ENCODE measurements around the gene PRKCE. TPM values are rescaled to one million over a fixed set of nuclear protein-coding genes. Genes with fewer than 3 reads are reported as not detected.
"Not testable (repeated sequence)": the region's sequence is repeated elsewhere in the genome, so short reads cannot be mapped to it uniquely, and the experiment has no call there.

Gene PRKCE
- polyA plus RNA-seq, 3 donors: 8.3 to 9.2 (median 8.7) TPM

DNA sequence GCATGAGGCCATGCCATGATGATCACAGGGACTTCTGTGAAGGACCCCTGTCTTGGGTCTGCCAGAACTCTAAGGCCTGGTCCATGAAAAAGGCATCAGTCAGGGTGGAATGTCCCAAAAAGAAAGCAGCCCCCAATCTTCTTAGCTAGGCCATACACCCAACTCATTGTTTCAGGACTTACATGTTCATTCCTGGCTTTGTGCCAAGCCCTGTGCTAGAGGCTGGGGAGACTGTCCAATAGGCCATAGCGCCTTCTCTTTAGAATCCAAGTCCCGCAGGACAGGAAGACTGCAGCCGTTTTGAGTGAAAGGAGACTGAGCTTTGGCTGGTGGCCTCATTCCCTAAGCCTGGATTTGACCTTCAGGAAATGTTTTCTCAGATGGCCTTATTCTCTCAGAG lies 247.3 kb downstream of the PRKCE start:
- no peak for DNase-seq (ENCODE audit: low read depth in 3 of 3, low spot score in 2 of 3)

DNA sequence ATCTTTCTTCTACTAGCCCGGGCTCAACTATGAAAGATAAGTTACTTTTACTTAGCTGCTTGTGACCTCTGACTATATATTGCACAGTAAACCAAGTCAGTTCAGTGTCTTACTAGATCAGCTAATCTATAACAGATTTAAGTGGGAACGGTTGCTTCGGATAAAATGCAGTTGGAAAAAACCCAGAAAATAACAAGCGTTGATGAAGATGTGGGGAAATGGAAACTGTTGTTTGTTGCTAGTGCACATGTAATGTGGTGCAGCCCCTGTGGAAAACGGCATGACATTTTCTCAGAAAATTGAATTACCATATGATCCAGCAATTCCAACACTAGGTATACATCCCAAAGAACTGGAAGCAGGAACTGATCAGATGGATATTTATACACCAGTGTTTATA lies 248.5 kb downstream of the PRKCE start:
- no peak for DNase-seq (ENCODE audit: low read depth in 3 of 3, low spot score in 2 of 3)

DNA sequence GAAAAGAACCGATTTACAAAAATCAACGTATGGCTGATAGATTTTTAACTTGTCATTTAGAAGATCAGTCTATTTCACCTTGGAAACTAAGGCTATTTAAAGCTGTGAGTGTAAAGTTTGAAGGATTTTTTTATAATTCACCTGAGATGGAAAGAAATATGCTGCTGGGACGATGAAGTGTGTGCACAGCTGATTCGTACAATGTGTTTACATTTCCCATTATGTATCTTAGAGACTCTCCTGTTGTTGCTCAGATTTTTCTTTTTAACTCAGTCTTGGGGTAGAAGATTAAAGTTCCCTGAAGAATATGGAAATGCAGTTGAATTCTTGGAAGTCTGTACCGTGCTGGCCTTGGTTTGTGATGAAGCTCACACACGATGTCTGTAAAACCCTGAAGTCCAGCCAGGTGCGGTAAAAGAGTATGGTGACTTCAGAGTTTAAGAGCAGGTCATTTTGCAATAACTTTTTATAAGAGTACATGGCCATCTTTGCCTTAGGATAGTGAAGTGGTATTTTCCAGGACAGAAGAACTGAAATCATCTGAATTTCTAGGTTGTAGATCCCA lies 250.1 kb downstream of the PRKCE start:
- DNase-seq (ENCODE audit: low read depth in 3 of 3, low spot score in 2 of 3): no peak

DNA sequence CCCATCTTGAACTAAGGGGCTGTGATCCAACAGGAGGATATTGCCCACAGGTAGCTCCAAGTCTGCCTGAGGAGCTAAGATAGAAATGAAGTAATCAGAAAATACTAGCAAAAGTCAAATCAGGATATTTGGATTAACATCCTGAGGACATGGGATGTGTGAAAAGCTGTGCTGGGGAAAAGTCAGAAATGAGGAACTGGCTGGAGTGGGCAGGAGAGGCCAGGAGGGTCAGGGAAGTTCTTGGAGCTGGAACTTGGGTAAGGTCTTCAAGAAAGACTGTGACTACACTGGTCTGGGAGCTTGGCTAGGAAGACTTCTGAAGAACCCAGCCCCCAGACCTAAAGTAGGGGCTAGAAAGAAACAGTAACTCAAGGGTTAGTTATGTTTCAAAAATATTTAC lies 250.9 kb downstream of the PRKCE start:
- no peak for DNase-seq (ENCODE audit: low read depth in 3 of 3, low spot score in 2 of 3)

DNA sequence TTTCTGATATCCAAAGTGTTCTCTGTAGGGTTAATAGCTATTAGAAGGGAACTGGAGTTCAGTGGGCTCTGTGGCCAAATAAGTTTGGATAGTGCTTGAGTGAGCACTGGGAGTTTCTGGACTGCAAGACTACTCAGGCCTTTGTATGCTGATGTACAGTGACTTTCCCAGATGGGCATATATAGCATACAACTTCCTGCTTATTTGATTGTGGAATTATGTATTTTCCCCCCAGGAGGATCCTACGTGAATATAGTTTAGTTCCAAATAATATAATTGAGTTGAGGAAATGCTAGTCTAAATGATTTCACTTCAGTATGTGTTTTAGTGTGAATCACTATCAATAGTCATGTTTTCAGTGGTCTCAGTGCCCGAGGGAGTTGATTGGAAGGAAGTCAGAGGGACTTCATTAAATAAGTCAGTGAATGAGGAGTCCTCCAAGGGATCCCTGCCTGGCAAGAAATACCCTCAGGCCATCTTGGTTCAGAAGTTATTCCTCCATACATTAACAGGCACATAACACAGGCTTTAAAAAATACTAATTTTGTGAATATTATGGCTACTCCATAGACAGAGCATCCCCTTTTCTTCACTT lies 251.4 kb downstream of the PRKCE start:
- DNase-seq (ENCODE audit: low read depth in 3 of 3, low spot score in 2 of 3): no peak

DNA sequence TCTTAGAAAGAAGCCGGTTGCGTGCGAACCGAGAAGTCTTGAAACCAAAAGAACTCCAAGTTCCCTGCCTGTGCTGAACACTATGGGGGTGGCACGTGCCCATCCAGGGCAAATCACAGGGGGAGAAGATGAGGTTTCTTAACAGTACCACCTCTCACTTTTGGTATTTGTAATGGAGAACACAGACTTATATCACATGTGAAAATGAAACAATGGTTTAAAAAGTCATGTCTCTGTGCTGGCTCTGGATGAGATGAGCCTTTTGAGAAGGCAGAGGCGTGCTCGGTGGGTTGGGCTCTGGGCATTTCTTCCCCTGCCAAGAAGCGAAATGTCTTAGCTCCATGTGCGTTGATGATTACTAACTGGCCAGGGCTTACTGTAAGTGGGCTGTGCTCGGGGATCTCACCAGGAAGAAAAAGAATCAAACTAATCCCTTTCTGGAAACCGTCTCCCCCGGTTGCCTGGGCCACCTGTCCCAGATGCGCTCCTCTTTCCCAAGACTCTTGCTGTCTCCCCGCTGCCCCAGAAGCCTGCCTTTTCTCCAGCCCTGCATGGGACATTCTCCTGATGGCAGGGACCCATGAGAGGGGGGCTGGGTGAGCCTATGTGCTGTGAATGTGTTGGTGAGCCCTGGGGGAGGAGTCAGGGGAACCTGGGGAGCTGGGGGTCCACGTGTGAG lies 252.9 kb downstream of the PRKCE start:
- no peak for DNase-seq (ENCODE audit: low read depth in 3 of 3, low spot score in 2 of 3)

DNA sequence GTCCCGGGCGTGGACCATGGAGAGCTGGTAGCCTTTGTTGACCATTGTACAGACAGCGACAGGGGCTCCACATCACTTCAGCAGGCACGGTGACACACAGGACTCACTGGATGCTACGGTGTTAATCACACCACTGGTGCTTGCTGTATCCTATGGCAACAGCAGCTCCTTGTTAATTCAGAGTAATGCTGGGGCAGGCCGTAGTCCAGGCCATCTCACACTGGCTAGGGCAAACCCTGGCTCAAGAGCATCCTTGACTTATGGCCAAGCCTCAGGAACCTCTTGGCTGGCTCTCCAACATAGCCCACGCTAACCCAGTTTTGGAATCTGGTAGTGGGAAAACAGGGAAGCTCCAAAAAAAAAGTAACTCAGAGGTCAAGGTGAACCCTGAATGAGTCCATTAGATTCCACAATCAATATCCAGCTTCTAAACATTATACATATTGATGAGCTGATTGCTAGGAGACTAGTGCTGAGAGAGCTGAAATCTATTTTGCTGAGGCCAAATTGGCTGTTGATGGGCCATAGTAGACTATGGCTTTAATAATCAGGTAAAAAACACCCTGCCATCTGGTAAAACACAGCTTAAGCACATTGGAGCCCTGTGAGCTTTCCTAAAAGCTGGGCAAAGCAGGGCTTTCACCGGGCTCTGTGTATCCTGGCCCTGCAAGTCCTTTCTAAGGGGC lies 253.6 kb downstream of the PRKCE start:
- no peak for DNase-seq (ENCODE audit: low read depth in 3 of 3, low spot score in 2 of 3)

DNA sequence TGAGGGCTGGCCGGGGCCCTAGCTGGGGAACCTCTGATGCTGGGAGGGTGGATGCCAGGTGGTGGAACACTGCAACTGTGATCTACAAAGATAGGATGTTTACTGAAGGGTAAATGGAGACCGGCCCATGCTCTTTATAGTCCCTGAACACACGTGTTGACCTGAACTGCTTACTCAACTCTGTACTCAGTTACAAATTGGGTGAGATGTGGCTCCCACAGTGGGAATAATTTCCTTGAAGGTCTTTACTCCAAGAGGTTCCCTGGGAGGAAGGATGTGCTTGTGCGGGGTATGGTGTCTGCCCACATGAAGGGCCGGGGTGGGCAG lies 254.1 kb downstream of the PRKCE start:
- no peak for DNase-seq (ENCODE audit: low read depth in 3 of 3, low spot score in 2 of 3)

DNA sequence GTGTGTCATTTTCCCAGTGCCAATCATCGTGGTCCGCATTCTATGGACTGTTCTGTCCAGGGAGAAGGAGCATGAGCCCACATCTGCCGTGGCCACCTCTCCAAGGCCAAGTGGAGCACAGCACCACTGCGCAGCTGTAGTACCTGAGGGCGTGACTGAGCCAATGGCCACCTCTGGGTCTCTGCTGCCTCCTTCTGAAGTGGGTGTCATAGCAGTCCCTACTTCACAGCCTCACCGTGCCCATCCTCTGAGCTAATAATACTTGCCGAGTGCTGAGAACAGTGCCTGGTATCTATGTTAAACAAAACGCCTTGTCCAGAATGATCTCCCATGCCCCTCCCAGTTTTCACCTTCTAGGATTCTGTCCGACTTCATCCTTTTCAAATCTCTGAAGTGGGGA lies 256.1 kb downstream of the PRKCE start:
- no peak for DNase-seq (ENCODE audit: low read depth in 3 of 3, low spot score in 2 of 3)

DNA sequence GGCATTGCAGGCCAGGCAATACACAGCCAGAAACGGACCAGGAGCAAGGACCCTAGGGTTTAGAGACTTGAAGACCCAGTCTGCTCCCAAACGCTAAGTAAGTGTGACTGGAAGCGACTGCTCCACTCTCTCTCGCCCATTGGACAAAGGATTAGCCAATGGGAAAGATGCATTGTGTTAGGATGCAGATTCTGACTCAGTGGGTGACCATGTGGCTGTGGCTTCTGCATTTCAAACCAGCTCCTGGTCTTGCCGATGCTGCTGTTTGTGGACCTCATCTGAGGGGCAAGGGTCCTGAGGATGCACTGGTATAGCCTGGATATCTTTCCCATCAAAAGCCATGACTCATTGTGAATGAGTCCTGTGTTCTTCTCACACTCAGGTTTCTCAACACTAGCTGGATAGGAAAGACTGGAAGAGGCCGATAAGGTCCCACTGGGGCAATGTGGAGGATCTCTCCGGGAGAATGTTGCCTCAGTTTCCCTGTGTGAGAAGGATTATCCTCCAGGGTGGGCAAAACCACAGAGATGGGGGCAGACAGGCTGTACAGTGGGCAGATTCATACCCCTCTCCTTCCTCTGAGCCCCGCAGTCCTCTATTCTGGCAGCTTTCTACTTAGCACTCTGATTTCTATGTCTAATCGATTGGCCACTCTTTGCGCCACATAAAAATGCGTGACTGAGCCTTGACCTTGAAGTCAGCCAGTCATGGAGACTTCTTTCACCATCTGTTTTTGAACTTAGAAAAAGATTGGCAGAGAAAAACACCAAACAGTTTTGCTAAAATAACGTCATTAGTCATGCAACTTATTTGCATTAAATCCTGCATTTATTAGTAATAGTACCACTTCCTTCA lies 257.1 kb downstream of the PRKCE start:
- DNase-seq (ENCODE audit: low read depth in 3 of 3, low spot score in 2 of 3): no peak

DNA sequence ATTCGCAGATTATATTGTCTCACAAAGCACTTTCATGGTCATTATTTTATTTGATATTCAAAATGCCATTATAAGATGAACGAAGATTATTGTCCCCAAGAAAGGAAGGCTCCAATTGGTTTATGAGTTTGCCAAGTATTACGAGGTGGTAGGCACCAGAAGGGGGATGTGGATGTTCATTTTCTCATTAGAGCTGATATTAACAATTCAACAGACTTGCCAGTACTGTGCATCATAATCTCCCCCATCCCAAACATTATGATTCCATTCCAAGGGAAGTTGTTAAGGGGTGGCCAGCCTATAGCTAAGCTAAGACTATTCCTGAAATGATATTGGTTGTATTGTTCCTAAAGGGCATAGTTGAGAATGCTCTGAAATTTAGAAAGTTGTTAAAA lies 257.7 kb downstream of the PRKCE start:
- DNase-seq (ENCODE audit: low read depth in 3 of 3, low spot score in 2 of 3): no peak

DNA sequence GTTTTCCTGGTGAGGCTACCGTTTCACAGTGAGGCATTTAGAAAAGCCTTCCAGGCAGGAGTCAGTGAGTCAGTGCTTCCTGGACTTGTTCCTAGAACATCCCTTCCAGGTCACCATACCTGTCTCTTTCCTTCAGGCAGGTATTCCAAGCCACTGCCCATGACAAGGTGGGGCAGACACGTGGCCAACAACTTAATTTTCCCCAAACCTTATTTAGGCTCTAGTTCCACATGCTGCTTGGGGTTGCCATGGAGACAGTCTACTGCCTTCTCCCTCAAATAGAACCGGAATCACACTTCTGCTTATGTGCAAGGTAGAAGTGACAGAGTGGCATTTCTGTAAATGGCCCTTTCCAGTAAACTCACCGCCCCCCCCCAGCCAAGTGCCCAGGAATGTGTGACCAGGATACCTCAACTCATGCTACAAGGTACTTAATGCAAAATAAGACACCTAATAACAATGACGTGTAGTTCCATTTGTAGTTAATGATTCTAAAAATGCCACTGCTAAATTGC lies 258.3 kb downstream of the PRKCE start:
- DNase-seq (ENCODE audit: low read depth in 3 of 3, low spot score in 2 of 3): no peak

DNA sequence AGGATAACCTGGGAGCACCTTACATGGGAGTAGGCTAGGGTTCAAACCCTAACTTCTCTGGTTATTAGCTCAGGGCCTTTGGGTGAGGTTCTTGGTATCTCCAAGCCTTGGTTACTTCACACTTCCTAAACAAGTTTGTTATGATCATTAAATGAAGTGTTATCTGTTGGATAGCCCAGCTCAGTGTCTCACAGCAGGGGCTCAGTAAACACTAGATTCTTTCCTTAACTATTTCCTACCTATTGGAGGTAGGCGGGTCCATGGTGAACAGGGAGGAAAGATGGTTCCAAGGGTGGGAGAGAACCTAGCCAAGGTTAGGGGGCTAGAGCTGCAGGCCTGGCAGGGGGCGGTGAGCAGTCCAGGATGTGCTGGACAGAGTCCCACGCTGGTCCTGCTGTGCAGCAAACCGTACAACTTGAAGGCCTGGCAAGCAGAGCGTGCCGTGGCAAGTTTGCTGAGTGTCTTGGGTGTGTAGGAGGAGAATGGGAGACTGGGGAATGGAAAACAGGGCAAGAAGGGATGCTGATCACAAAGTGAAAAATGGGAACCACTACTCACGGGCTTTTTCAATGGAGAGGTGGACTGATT lies 259.1 kb downstream of the PRKCE start:
- DNase-seq (ENCODE audit: low read depth in 3 of 3, low spot score in 2 of 3): no peak

DNA sequence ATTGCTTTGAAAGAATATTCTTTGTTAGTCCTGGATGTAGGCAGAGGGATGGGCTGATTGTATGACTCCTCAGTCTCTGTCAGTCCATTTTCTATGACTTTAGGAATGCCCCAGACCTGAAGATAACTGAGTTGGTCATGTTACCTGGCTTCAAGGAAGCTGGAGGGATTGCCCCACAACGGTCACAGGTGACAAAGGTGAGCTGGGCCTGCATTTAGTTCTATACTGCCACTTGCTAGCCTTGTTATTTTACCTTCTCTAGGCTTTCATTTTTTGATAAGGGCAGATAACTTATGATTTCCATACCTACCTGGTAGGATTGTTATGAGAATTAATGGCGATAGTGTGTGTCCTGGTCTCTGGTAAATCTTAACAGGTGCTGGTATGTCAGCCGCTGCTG lies 260.1 kb downstream of the PRKCE start:
- DNase-seq (ENCODE audit: low read depth in 3 of 3, low spot score in 2 of 3): no peak

DNA sequence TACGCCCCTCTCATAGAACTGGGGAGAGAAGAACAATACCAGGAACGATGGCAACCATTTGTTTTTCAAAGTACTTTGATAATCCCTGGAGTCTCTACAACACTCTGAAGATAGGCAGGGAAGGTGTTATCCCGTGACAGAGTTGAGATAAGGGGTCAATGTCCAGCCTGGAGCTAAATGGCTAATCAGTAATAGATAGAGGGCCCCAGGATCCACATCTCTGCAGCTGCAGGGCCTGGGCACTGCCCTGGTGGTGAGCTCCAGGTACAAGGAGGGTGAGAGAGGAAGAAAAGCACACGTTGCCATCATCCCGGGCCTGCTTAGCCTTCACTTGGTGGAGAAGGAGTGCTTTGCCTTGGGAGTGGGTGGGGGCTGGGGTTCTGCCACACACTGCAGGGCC lies 260.6 kb downstream of the PRKCE start:
- no peak for DNase-seq (ENCODE audit: low read depth in 3 of 3, low spot score in 2 of 3)

DNA sequence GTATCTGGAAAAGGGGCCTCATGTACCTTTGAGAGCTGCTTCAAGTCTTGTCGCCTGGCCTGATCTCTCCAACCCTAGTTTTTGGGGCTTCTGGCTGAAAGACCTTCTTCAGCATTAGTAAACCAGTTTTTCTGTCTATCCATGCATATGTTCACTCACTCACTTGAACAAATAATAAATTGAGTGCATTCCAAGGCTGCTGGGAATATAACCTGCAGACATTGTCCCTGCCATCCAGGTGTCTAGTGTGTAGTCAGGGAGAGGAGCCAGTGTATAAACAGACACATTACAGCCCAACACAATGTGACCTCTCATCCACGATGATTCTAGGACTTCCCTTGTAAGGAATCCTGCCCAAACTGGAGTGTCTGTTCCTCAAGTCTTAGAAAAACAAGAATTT lies 262.1 kb downstream of the PRKCE start:
- DNase-seq (ENCODE audit: low read depth in 3 of 3, low spot score in 2 of 3): no peak

DNA sequence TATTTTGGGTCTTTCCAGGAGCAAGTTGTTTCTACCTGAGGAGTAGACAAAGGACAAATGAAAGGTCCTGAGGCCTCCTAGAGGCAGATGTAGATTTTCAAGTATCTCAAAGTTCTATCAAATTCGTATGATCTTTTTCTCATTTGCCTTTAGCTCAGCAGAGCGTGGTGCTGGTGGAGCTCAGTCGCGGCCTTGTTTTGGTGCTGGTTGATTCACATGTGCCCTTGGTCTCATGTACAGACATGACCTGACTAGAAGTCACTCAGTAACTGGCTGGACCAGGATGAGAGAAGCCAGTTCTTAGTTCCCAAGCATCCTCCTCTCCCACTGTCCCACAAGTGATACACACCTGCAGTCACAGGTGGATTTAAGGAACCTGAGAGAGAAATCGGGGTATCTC lies 264.0 kb downstream of the PRKCE start:
- DNase-seq (ENCODE audit: low read depth in 3 of 3, low spot score in 2 of 3): no peak

DNA sequence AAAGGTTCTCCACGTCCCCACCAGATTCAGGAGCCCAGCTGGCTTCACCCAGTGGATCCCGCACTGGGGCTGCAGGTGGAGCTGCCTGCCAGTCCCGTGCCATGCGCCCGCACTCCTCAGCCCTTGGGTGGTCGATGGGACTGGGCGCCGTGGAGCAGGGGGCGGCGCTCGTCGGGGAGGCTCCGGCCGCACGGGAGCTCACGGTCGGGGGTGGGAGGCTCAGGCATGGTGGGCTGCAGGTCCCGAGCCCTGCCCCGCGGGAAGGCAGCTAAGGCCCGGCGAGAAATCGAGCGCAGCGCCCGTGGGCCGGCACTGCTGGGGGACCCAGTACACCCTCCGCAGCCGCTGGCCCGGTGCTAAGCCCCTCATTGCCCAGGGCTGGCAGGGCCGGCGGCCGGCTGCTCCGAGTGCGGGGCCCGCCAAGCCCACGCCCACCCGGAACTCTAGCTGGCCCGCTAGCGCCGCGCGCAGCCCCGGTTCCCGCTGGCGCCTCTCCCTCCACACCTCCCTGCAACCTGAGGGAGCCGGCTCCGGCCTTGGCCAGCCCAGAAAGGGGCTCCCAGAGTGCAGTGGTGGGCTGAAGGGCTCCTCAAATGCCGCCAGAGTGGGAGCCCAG lies 266.2 kb downstream of the PRKCE start:
- DNase-seq (ENCODE audit: low read depth in 3 of 3, low spot score in 2 of 3): not testable (repeated sequence)

DNA sequence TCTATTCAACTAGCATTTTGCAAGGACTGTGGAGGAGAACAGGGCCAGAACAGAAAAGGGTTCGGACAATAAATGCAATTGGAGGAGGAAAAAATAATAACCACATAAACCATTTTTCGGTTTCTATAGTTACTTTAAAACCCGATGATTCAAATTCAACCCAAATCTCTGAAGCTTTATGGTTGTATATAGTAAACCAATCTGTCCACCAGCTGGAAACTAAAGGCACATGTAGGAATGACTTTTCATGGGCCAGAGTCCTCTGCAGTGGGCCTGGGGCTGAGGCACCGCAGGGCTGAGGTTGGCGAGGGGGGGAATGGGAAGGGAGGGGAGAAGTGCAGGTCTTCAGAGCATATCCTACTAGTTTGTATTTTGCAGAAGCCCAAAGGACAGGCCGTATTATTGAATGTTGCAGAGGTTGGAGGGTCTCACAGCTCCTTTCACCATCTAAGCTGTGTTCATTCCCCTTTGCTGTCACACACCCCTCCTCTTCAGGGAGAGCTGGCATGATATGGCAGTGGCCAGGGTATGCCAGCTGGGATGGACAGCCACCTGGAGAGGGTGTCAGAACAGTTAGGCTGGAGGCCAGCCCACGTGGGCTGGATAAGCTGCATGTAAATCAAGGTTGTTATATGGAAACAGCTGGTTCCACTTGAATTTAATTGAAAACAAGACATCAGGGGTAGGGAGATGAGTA lies 267.1 kb downstream of the PRKCE start:
- DNase-seq (ENCODE audit: low read depth in 3 of 3, low spot score in 2 of 3): no peak
